Activated gamma-delta T cell treated with Interleukin-2 at 50 U/mL for 16 hours (primary cell): ENCODE data around the gene GCLC.
"Not testable (repeated sequence)": the region's sequence is repeated elsewhere in the genome, so short reads cannot be mapped to it uniquely, and the experiment has no call there.

Experiments
- DNase-seq: peaks from one replicate; pipeline ENCODE4 v3.0.0-alpha.2; 2020

GCLC gene

DNA sequence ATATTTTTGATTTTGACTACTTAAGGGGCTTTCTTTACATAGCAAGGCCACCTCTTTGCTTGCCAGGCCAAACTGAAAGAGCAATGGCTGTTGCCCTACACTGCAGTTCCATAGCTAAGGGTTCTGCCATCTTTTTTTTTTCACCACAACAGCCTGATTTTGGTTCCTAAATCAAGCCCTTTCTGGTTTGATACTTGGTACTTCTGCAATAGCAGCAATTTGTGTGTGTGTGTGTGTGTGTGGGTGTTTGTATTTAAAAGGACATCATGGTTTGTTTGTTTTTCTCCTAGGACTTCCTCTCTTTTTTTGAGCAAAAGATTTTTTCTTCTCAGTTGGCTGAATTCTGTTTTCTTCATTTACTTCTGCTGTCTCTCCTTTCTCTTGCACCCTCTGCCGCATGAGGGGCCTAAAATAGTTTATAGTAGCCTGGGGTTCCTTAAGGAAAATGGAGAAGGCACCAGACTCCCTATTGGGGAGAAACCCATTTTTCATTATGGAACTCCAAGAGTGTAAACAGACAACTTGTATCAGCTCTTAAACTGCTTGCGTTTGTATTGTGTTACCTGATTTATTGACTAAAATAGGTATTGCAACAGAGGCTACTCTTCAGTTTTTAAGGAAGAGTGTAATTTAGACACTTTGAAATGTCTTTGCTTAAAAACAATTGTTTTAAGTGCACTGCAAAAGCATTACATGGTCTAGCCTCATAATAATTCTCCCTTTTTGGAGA lies 12.2 kb upstream of the GCLC start:
- no peak for DNase-seq

DNA sequence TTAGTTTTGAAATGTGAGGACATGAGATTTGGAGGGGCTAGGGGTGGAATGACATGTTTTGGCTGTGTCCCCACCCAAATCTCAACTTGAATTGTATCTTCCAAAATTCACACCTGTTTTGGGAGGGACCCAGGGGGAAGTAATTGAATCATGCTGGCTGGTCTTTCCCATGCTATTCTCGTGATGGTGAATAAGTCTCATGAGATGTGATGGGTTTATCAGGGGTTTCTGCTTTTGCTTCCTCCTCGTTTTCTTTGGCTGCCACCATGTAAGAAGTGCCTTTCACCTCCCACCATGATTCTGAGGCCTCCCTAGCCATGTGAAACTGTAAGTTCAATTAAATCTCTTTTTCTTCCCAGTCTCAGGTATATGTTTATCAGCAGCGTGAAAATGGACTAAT lies 8.7 kb upstream of the GCLC start:
- DNase-seq = not testable (repeated sequence)

DNA sequence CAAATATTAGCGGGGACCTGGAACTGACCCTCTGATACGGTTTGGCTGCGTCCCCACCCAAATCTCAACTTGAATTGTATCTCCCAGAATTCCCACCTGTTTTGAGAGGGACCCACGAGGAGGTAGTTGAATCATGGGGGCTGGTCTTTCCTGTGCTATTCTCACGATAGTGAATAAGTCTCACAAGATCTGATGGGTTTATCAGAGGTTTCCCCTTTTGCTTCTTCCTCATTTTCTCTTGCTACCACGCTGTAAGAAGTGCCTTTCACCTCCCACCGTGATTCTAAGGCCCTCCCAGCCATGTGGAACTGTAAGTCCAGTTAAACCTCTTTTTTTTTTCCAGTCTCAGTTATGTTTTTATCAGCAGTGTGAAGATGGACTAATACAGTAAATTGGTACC lies 6.8 kb upstream of the GCLC start:
- not testable (repeated sequence) for DNase-seq

DNA sequence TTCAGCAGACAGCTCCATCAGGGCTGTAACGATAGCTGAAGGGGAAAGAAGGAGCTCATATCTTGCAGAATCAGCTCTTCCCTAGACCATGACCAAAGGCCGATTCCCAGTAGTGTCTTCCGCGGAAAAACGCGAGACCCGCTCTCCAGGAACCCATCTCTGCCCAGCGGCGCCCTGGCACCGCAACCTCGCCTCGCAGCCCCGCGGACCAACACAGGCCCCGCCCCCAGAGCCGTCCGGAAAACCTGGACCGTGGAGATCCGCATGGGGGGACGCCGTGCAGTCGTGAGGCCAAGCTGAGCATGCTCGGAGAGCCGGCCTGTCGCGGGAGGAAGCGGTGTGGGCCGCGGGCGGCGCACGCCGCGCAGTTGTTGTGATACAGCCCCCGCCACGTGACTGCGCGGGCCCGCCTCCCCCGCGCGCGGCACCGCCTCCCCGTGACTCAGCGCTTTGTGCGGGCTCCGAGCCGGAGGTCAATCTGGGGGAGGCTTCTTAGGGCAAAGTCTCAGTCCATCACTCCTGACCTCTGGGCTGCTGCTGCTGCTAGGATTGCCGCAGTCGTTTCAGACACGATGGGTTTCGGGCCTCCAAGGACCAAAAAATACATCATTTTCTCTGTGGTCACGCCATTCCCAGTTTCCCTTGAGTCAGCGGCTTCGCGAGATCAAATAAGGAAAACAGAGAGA lies 3.1 kb upstream of the GCLC start:
- peak; percentile 94 for DNase-seq

DNA sequence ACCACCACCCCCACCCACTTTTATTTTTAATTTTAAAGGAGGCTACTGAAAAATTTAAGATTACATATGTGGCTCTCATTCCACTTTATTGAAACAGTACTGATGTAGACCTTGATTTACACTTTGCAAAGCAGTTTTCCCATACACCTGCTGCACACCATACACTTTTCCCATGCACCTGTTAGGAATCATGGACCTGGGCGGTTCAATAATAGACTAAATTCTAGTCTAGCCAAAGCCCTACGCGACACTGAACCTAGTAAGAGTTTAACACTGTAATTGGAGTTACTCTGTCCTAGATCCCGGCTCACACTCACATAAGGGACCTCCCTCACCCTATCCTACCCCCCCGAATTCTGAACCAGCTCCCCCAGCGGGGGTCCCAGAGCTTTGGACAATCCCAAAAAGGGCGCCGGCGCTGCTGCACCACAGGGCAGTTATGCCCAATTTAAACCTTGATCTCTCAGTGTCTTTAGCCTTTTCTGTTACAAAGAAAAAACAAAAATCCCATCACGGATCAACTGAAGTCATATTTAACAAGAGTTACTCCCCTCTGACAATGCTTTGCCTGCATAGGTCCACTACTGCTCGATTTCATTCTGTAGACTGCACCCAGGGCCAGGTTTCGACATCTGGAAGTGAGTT lies 2.4 kb upstream of the GCLC start:
- DNase-seq = no peak

DNA sequence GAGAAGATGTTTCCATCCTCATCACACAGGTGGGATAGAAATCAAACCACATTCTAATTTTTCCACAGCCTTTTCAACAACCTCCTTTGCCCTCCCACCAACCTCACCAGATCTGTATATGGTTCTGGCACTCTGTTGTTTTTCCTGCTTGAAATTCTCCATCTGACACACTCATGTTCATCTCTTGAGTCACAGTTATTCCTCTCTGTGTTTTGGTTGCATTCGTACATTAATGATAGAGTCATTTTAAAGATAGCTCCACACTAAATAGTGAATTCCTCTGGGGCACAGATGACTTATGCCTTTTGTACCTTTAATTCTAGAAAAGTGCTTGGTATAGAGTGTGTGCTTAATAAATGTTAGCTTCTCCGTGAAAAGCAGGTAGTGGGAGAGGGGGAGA lies 1.4 kb upstream of the GCLC start:
- DNase-seq = no peak

DNA sequence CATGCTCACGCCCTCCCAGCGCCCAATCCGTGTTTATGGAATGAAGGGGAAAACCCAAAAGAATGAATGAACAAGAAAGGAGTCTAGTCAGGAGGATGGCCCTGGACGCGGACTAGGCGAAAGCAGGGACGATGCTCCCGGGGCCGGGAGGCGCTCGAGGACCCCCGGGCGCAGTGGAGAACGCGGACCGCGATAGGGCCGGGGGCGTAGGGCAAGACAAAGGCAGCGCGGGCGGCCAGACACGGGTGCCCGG lies 758 bp downstream of the GCLC start:
- no peak for DNase-seq

DNA sequence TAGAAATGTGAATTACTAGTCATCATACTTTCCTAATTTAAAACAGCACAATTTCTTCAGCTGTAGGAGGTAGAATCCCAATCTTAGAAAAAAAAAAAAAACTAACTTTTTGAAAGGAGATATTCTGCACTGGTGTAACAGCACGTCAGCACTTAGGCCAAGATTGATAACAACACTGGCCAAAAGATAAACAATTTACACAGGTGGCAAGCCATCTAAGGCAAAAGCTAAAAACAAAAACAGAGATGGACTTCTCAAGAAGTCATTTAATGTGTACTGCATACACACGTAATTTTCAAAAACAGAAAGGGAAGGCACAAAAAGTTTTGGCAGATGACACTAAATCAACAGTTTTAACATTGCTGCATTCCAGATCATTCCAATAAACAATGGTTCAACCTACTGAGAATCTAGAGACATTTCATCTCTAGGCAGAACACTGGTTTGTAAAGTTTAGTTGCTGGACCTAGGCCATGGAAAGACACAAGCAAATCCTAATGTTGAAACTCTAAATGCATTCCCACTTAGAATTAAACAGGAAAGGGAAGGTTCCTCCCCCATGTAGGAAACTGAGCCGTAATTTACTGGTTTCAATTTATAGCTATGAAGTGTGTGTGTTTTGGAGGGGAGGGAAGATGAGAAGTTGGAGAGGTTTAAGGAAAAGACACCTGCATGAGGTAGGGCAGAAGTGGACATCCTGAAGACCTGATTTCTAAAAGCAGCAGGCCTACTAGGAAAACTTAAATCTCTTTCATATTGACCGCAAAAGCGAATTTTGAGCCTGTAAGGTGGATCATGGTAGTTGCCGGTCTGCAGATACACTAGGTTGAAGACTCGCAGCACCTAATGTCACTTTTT lies 1.3 kb downstream of the GCLC start:
- DNase-seq = no peak

DNA sequence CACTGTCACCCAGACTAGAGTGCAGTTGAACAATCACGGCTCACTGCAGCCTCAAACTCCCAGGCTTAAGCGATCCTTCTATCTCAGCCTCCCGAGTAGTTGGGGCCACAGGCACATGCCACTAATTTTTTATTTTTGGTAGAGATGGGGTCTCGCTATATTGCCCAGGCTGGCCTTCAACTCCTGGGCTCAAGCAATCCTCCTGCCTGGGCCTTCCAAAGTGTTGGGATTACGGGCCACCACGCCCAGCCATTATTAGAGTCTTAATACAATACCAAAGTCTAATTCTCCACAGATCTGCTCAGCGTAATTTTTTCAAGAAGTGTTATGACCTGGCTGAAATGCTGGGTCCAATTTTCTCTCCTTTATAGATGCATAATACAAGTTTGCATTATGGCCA lies 3.0 kb downstream of the GCLC start:
- DNase-seq = no peak

DNA sequence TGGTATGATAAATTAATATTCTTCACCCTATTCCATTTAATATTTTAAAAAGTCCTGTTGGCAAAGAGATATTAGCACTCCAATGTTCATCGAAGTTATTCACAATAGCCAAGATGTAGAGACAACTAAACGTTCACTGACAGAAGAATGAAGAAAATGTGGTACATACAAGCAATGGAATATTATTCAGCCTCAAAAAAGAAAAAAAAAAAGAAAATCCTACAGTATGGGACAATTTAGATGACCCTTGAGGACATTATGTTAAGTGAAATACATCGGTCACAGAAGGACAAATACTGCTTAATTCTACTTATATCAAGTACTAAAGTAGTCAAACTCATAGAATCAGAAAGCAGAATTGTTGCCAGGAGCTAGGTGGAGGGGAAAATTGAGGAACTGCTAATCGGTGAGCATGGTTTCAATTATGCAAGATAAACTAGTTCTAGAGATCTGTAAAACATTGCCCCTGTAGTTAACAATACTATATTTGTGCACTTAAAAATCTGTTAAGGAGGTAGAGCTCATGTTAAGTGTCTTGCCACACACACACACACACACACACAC lies 4.7 kb downstream of the GCLC start:
- no peak for DNase-seq

DNA sequence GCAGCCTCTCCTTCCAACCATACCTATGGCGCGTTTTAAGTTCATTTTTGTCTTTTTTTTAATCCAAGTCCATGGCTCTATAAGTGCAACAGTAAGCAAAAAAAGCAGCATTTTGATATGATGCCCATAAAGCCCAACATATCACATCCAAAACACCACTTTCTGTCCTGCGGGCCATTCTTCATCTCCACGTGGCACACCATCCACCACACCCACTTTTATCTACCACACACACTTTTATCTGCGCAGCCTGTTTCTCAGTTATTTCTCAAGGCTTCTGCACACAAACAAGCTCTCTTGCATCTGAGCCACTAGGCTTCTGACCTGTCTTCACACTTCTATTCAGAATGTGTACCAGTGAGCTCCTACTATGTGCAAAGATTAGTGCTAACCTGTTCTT lies 5.3 kb downstream of the GCLC start:
- no peak for DNase-seq

DNA sequence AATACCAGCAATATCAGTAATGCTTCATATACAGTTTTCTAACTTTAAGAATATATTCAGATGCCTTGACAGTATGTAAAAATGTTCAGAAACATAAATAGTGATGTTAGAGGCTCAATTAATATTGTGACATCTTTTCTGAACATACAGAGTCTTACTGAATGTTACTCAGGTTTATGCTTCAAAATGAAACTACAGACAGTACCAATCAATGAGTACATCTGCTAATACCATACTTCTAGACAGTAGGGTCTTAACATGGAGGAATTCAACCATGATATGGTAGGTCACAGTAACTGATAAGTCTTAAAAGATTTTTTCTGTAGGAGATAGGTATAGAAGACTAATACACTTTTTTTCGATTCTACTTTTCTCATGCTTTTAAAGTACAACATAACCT lies 8.3 kb downstream of the GCLC start:
- DNase-seq = no peak

DNA sequence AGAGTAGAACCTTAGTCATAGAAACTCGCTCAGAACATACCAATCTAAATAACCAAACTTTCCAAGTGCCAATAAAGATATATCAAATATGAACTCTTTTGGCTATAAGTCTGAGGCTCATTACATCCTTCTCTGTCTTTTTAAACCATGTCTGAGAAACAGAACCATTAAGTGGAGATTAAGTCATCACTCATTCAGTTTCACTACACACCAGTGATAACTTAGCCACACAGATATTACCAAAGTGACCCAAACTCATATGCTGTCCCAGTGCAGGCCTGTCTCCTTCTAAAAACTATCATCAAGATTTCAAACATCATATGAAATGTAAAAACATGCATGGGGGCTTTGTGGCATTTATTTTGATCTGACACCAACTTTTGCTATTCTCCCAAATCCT lies 12.0 kb downstream of the GCLC start:
- no peak for DNase-seq

DNA sequence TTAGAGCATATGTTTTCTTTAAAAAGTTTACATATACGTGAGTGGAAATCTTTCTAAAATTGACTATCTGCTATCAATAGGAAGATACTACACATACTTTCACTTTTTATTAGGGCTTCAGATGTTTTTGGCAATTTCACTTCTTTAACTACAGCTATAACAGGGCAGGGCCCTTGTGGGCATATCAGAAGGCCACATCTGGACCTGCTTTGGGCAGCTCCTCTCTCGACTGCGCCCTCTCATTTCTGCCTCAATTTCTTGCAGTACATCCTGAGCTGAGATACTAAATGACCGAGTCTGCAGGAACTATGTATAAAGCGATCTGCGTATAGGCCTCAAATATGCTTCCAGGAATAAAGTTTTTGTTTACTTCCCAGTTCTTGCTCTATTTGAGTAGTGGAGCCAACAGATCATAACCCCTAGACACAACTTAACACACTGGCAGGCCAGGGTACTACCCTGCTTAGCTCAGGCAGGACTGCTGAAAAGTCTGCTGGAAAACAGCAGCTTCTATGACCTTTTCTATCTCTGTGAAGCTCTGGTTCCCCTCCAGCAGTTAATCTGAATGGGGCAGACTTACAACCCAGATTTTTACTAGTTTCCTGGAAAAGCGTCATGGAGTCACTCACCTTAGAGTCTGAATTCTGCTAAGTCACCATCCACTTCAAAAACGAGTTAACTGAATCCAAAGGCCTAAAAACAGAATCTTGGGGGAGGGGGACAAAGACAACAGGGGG lies 12.7 kb downstream of the GCLC start:
- no peak for DNase-seq

DNA sequence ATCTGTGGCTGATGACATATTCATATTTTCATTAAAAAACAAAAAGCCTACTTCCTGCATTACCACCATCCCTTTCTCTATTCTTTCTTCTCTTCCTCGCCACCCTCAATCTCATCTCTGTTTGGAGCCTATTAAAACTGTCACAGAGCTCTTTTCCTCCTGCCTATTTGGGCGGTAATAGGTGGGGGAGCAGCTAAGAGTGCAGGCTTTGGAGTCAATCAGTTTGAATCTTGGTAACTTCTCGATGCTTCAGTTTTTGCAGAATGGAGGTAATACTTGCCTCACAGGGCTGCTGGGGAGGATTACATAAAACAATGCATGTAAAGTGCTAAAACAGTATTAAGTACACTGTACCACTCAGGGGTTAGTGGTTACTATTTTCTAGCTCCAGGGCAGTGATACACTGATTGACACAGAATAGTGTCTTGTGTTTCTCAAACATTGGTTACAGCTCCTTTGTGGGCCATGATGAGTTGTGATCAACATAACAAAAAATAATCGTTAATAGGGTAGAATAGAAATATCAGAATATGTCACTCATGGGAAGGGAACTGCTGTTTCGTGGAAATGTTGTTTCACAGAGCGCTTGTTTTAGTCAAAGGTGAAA lies 14.0 kb downstream of the GCLC start:
- no peak for DNase-seq

DNA sequence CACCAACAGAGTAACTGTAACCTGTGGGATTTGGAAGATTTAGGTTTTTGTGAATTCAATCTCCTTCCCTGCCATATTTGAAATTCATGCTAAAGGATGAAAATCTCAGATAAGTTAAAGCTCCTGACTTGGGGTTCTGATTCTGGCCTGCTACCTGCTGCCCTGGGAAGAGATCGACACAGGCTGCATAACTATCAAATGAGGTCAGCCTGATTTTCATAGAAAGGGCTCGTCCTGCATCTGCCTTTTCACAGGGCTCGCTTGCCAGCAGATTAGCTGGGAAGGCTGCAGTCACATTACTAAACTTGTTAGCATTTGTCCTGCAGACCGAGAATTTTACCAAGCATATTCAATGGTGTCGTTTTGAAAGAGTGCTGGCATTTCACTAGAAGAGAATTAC lies 14.6 kb downstream of the GCLC start:
- no peak for DNase-seq

DNA sequence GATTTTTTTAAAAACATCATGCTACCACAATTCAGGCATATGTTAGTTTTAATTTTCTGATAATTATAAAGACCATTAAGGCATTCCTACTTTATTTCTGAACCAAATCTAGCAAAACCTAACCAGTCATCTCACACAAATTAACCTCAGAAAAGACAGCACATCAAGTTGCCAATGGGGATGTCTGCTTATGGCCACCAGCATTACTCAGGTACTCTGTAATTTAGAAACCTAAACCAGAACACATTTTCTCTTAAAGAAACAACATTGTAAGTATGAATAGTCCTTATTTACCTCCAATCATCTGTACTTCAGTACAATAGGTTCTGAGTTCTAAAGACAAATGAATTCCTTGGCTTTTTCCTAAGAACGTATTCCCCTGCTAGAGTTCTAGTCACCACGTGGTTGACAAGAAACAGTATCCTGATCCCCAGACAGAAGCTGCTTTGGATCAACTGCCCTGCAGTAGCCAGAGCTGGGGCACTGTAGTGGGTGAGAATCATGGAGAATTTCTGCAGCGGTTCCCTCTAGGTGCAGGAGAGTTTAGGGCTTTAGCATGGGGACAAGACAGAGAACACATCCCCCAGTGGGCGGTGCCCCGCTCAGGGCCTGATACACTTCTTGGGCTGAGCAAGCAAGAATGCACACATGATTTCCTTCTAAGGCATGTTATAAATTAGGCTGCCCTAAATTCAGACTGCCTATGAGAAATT lies 15.4 kb downstream of the GCLC start:
- no peak for DNase-seq

DNA sequence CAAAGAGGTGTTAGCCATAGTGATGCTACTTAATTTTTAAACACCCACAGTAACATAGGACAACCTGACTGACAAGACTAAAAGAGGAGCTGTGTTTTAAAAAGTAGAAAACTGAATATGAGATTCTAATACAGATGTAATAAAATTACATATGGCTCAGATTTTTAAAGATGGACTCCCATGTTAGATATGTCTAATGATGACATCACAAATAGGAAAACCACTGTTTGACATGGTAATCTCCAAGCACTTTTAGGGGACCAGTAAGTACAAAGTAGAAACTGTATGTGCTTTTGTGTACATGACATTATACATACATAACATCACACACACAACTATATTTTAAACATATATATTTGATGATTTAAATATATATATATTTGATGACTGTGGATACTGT lies 16.8 kb downstream of the GCLC start:
- DNase-seq = no peak

DNA sequence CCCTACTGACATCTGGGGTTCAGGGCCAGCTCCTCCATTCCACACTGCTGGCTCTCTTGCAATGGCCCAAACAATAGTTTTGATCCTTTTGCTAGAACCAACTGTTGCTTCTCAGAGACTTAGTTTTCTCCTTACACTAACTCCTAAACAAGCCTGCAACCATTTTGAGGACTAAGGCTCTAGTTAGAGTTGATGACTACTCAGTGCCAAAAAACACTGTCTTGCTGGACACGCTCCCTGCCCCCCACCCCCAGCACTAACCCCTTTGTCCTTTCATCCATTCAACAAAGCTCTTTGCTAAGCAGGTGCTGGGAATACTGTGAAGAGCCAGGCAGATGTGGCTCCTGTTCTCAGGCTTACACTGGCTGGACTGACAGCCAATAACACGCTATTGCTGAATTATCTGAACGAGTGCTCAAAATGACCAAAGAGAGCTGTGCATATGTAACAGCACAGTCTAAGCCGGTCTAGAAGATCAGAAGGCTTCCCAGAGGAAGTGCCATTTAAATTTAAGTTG lies 17.6 kb downstream of the GCLC start:
- DNase-seq = no peak

DNA sequence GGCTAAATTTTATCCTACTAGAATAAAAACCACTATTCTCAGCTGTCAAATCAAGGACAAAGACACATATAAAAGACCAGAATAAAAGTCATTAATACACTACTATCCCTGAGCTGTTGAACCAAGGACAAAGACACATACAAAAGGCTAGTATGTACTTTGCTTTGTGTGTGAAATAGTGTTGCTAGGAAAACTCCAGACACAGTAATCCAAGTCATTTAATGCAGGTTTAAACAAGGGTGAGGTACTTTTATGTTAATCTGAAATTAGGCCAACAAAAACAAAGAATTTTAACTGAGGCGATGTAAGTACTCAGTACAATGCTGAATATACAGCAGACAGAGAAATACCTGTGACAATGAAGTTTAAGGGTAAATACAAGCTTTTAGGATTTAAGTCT lies 18.9 kb downstream of the GCLC start:
- DNase-seq = no peak

DNA sequence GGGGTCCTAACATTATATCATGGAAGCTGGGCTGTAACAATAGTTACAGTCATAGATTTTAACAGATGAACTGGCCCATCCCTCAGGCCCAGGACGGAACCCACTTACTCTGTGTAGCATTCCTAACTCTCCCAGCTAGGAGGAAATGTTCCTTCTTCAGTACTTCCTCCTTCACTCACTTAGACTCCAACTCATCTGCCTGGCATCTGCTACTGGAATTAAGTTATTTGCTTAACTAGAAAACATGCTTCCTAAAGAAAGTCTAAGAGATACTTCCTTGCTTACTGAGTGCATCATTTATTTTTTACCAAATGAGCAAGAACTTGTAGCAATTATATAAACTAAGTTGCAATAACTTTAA lies 20.5 kb downstream of the GCLC start:
- no peak for DNase-seq
